Measurements from ENCODE around the gene GNMT.

The GNMT gene

GRCh38 chr6:42978839-42979522, 18.4 kb downstream of the GNMT start, which contains the start of gene PEX6:
Gene PEX6, minus strand, starts transcription at chr6:42979181. Its CDS starts 31 bp downstream, at chr6:42979150.
- peaks cover 2% of the 10 kb centered on the region for H3K36me3 ChIP-seq
- peaks cover 34 to 37% of the 10 kb centered on the region in 2 experiments for H3K4me1 ChIP-seq (ENCODE audit: control insufficient read depth in 1 of 2, insufficient read depth in 1 of 2, low read depth in 1 of 2, low read length in 1 of 2)
- no peaks in the 10 kb centered on the region for H3K9me3 ChIP-seq
- H3K27me3 ChIP-seq, result no peaks in the 10 kb centered on the region
- peak within 1 kb of the TSS; percentile 73 to 95 for H3K4me3 ChIP-seq (ENCODE audit: low read depth in 1 of 2, low read length in 1 of 2)
- TF ChIP-seq CTCF (IDR thresholded peaks at IDR 0.05), result no peak
- H3K27ac ChIP-seq, result peak within 1 kb of the TSS; percentile 81

GRCh38 chr6:42979523-42980177, 19.1 kb downstream of the GNMT start:
- H3K4me3 ChIP-seq (ENCODE audit: low read depth in 1 of 2, low read length in 1 of 2), result peak overlapping the region; percentile 73 to 95
- H3K4me1 ChIP-seq (ENCODE audit: control insufficient read depth in 1 of 2, insufficient read depth in 1 of 2, low read depth in 1 of 2, low read length in 1 of 2), result peaks cover 35% of the 10 kb centered on the region in 2 experiments
- no peak for TF ChIP-seq CTCF (IDR thresholded peaks at IDR 0.05)
- no peaks in the 10 kb centered on the region for H3K9me3 ChIP-seq
- H3K36me3 ChIP-seq, result no peaks in the 10 kb centered on the region
- peak overlapping the region; percentile 81 for H3K27ac ChIP-seq
- H3K27me3 ChIP-seq, result no peaks in the 10 kb centered on the region

- H3K9me3 ChIP-seq, result no peaks in the 10 kb centered on the region
- peaks cover 47 to 48% of the 10 kb centered on the region in 2 experiments for H3K4me1 ChIP-seq (ENCODE audit: control insufficient read depth in 1 of 2, insufficient read depth in 1 of 2, low read depth in 1 of 2, low read length in 1 of 2)
- no peak for TF ChIP-seq CTCF (IDR thresholded peaks at IDR 0.05)
- H3K27ac ChIP-seq, result no peak overlapping the region
- H3K27me3 ChIP-seq, result no peaks in the 10 kb centered on the region
- H3K4me3 ChIP-seq (ENCODE audit: low read depth in 1 of 2, low read length in 1 of 2), result no peak overlapping the region
- no peaks in the 10 kb centered on the region for H3K36me3 ChIP-seq
Observed at GRCh38 chr6:42981836-42982235, 21.3 kb downstream of the GNMT start.

- TF ChIP-seq CTCF (IDR thresholded peaks at IDR 0.05), result peak; percentile 61
- Histone ChIP-seq H3K4me3 (ENCODE audit: low read depth in 1 of 2, low read length in 1 of 2) (peak within 1 kb of the TSS; percentile 85 to 97), H3K4me1 (ENCODE audit: control insufficient read depth in 1 of 2, insufficient read depth in 1 of 2, low read depth in 1 of 2, low read length in 1 of 2) (peaks cover 28 to 32% of the 10 kb centered on the region in 2 experiments), H3K27ac (peak within 1 kb of the TSS; percentile 79), H3K9me3 (no peaks in the 10 kb centered on the region), H3K27me3 (no peaks in the 10 kb centered on the region), H3K36me3 (peaks cover 4% of the 10 kb centered on the region)
Observed at GRCh38 chr6:42984001-42984923, 23.7 kb downstream of the GNMT start, which contains the start of gene PPP2R5D. Gene PPP2R5D, plus strand, starts transcription at chr6:42984570. Its CDS starts 108 bp downstream, at chr6:42984678.

GRCh38 chr6:42984924-42985475, 24.4 kb downstream of the GNMT start:
- TF ChIP-seq CTCF (IDR thresholded peaks at IDR 0.05), result no peak
- Histone ChIP-seq H3K9me3 (no peaks in the 10 kb centered on the region), H3K27ac (peak overlapping the region; percentile 79), H3K36me3 (peaks cover 11% of the 10 kb centered on the region), H3K4me1 (ENCODE audit: control insufficient read depth in 1 of 2, insufficient read depth in 1 of 2, low read depth in 1 of 2, low read length in 1 of 2) (peaks cover 21 to 25% of the 10 kb centered on the region in 2 experiments), H3K4me3 (ENCODE audit: low read depth in 1 of 2, low read length in 1 of 2) (peak overlapping the region; percentile 85 to 97), H3K27me3 (no peaks in the 10 kb centered on the region)
